GM18870 (cell line): ENCODE data around the gene MARCHF11.

Source experiments
- ATAC-seq: cut with Tn5 transposase; IDR thresholded peaks from one replicate; pipeline ENCODE4 v1.9.1; 2021; ENCODE audit warnings: moderate library complexity; ENCODE audit not compliant: unreplicated experiment

MARCHF11 gene

DNA sequence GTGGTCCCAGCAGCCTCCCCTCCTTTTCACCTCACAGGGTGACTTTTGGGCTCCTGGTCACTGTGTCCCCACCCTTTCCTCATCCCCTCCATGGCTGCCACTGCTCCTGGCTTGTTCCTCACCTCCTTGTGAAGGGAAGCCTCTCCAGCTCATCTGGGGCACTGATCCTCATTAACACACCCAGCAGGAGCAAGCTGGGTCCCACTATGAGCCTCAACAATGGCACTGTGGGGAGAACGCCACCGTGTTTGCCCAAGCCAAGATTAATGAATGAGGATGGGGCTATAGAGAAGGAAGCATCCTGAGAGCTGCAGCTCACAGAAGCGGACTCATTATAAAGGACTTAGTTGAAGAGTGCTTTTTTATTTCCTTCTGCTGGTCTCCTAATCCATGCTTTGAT lies 118.4 kb downstream of the MARCHF11 start:
- no peak for ATAC-seq

DNA sequence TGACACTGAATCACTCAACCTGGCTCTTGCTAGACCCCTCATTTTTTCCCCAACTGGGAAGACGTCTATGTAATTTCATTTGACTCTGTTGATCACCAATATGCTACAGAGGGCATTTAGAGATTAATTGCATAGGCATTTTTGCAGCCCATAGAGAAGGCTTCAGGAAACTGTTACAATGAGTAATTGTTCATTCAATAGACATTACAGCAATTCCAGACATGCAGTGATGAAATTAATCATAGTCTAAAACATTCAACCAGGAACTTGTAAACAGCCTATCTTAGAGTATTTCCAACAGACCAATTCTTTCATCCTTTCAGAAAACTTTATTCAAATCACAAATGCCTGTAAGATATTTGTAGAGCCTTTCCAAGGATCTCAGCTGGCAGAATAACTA lies 122.3 kb downstream of the MARCHF11 start:
- ATAC-seq = no peak

DNA sequence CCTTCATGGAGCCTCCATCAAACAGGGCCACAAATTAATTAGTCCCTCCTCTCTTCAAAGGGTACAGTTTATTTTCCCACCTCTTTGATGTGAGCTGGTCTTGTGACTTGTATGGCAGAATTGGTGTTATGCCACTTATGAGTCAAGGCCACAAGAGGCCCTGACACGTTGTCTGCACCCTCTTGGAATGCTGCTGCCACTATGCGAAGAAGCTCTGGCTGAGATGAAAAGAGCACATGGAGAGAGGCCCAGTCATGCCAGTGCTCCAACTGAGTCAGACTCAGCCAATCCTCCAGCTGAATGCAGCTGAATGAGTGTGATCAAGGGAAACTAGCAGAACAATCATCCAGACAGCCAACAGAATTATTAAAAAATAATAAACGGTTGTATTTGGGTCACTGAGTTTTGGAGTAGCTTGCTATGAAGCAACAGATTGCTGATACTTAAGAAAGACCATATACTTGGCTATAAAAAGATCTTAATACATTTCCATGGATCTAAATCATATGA lies 128.3 kb downstream of the MARCHF11 start:
- no peak for ATAC-seq

DNA sequence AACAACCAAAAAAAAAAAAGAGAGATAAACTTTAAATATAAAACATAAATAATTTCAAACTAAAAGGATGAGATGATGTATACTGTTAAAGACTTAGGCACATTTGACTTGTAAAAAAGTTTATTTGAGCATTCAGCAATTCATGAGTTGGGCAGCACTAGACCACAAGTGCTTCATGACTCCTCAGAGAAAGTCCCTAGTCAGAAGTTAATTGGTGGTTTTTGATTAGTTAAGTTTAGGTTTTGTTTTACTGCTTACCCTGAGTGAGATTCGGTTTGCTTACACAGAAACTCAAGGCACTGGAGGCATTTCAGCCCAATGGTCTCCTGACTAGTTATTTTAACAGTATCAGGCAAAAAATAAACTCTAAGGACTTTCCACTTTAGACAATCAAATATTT lies 129.2 kb downstream of the MARCHF11 start:
- ATAC-seq = no peak

DNA sequence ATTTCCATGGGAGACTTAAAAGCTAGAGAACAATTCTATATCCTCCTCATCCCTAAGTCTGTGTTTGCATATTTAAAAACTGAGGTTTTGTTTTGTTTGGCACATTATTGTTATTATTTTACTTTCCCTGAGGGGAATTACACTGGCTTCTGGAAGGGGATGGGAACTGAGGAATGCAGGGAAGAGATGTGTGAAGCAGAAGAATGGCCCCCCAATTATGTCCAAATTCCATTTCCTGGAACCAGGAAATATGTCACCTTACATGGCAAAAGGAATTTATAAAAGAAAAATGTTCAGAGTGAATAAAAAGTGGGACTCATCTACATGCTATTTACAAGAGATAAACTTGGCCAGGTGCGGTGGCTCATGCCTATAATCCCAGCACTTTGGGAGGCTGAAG lies 129.8 kb downstream of the MARCHF11 start:
- no peak for ATAC-seq

DNA sequence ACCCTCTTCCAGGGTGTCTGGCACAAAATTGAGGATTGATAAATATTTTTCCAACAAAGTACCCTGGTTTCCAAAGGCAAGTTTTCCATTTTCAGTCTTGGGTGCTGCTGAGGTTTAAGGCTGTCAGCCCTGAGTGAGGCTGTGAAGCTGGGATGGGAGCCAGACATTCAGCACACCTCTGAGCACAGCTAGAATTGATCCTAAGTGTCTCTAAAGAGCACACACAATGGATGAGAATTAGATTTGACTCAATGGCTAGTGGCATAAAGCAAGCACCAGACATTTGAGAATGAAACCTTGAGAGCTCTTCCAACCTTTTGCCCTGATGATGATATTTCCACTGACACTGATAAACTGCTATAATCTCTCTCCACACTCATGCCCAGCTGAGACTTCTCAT lies 131.5 kb downstream of the MARCHF11 start:
- no peak for ATAC-seq

DNA sequence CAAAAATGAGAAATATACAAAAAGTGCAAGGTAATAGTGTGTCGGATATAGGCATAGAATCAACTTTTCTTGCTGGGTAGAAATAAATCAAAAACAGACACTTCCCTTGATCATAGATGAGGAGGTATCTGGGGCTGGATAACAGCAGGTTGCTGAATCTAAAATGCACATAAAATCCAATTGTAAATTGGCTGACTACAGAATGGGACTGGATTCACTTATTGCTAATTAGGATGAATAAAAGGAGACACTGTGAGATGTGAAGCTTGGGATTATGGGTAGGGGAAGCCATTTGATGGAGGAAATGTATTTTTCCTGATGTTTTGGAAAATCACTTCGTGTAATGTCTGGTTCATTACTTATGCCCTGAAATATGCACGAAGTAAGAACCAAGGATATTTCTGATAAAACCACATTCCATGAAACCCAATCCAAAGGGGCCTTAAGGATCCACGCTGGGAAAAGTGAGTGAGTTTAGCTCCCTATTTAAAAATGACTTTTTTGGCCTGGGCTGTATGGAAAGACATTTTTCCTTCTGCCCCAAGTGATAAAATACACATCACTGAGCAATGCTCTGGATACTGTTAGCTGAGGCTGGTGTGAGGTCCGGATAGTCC lies 136.1 kb downstream of the MARCHF11 start:
- no peak for ATAC-seq

DNA sequence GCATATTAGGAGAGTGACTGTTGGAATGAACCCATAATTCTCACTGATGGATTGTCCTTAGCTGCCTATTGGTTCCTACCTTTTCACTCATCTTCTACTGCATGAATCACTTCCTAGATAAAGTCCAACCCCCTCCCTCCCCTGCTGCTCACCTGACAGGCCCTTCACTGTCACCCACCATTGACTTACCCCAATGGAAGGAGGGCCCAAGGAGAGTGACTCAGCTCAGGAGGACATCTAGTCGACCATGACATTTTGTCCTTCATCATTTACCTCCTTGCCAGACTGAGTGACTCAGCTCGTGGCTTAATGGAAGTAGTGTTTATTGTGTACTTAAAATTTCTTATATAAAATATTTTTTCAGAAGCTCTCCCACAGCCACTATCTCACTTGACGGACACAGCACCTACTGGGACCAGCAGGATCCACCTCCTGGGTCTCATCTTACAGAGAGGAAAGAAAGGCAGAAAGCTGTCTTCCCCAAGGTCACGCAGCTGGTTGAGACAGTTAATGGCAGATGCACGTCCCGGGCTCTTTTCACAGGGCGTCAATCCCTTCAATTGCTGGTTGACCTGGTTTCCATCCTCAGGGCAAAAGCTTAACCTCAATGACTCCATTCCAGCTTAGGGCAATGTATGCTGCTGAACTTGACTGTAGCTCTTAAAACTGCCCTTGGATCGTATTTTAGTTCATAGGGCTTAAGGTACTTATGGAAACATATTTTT lies 142.3 kb downstream of the MARCHF11 start:
- ATAC-seq = no peak

DNA sequence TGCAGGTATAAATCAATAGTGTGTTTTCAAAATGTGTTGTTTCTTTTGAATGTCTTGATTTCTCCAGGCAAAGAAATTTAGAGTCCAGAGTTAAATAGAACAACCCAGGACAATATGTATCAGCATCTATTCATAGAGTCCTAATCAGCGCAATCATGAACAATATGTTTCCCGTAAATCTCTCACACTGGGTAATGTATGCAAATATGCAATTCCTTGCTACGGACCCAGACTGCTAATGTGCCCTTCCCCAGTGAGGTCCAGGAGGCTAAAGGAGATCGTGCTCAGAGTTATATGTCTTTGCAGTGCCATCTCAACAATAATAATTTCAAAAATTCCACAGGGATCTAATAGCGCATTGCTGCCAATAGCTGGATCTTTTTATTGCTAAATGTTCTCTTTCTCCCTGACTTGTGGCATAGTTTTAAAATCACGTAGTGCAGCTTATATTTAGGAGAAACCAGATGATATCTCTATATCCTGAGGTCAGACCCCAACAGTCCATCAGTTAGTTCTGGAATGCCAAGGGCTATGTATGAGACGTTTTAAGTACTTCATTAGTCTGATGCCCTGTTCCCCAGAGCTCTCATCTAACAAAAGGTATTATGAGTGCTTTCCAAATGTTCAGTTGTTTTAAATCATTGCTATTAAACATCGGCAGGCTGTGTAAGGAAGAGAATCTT lies 145.1 kb downstream of the MARCHF11 start:
- no peak for ATAC-seq

DNA sequence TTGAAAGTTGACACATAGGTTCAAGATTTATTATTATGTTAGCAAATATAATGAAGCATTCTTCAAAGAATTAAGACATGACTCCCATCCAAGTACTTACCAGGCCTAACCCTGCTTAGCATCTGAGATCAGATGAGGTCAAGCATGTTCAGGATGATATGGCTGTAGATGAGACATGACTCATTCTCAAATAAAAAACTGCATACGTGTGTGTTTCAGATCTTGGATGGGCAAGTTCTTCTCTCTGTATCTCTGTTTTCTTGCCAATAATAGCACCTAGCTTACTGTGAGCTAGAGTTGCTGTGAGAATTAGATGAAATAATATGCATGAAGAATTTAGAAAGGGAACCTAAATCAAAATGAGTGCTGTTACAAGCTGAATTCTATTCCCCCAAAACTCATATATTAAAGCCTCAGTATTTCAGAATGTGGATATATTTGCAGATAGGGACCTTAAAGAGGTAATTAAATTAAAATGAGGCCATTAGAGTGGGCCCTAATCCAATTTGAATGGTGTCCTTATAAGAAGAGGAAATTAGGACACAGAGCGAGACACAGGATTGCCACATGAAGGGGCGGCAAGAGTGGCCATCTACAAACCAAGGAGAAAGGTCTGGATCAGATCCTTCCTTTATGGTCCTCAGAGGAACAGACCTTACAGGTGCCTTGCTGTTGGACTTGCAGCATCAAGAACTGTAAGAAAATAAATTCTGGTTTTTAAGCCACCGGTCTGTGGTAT lies 146.2 kb downstream of the MARCHF11 start:
- ATAC-seq = no peak

DNA sequence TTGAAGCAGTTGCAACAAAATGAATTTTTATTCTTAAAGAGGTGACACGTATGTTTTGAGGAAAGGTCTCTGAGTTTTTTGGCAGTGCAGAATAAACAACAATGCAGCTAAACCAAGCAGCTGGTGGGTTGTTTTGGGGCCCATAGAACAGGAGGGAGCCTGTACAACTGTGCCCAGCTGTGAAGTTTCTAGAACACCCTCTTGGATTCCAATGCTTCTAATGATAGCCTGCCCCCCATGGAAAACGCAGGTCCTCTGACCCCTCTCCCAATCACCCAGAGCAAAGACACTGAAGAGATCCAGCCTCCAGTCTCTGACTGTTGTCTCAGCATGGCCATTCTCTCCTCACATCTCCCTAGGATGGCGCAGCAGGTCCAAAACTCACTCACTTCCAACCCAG lies 150.9 kb downstream of the MARCHF11 start:
- no peak for ATAC-seq

DNA sequence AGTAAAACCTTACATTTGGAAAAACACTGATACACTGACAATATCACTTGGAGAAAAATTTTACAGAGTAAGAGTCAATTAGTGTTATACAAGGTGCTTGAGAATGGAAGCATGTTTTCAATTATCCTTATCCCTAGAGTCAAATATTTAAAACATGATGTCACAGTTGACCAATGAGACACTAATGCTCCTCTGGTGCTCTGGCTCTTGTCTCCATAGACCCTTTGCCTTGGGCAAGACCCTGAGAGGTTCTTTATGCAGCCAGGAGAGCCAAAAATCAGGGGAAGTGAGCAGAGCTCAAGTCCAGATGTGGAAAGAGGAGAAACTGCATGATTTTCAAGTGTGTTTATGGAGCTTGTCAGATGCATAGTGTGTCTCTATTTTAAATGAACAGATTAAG lies 153.9 kb downstream of the MARCHF11 start:
- no peak for ATAC-seq

DNA sequence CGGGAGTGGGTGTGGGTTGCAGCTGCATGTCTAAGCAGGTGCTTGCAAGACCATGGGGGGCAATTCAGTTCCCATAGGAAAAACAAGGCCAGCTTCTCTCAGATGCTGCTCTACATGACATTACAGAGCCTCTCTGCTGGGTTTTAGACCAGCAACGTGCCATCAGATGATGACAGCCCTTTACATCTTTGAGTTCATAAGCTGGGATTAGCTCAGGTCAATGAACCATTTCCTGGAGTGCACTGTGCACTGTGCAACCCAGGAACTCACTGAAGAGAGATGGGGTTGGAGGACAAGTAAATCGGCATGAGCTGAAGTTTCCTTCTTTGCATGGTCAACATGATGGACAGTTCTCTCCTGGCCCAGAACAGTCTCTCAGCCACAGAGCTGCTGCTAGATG lies 160.6 kb downstream of the MARCHF11 start:
- ATAC-seq = no peak

DNA sequence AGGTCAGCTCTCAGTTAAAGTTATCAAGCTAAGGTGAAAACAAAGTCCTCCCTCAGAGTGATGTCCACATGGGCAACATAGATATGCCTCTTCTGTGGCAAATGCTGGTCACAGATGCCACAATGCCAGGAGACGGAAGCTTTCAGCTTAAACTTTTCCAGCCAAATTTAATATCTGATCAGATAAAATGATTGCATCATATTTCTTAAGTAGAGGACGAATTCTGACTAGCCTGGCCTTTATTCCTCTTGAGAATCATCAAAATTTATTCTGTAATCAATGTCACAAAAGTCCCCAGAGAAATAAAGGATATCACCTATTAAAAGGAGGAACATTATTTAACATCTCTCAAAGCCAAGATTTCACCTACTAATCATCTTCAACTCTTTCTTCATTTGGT lies 161.9 kb downstream of the MARCHF11 start:
- no peak for ATAC-seq
